COR-L47 (cell line): ENCODE results near the gene RNASE7.
A peak's percentile ranks its signal among the peaks of the same experiment; 100 is the strongest.
"Not testable (repeated sequence)": the region's sequence is repeated elsewhere in the genome, so short reads cannot be mapped to it uniquely, and the experiment has no call there.

ENCODE experiments used
- DNase-seq: peaks from one replicate; lab custom pipeline; 2025; lab: John Stamatoyannopoulos, UW

Gene RNASE7, protein sequence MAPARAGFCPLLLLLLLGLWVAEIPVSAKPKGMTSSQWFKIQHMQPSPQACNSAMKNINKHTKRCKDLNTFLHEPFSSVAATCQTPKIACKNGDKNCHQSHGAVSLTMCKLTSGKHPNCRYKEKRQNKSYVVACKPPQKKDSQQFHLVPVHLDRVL

GRCh38 chr14:21041676-21042433 is at the start of gene RNASE7:
Gene RNASE7 (plus strand): TSS chr14:21042362. CDS start chr14:21042993, 631 bp downstream.
- DNase-seq: no peak

GRCh38 chr14:20996521-20996920 is 45.6 kb upstream of the RNASE7 start:
- no peak for DNase-seq

GRCh38 chr14:20997115-20997514 is 45.0 kb upstream of the RNASE7 start:
- DNase-seq: no peak

DNA sequence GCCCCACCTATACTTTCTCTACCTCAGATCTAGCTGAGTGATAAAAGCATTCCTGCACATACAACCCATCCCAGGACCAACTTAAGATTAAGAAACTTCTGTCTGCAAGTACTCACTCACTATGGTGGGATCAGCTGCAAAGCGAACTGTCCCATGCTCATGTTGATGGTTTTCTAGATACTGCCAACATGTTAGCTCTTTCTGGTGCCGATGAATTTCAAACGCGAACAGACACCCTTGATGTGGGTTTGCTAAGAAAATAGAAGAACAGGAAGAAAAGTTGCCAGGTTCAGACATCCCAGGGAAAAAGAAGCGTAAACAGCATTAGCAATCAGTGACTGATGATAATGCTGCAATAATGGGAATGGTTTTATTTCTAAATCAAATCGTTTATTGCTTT is 44.6 kb upstream of the RNASE7 start:
- no peak for DNase-seq

DNA sequence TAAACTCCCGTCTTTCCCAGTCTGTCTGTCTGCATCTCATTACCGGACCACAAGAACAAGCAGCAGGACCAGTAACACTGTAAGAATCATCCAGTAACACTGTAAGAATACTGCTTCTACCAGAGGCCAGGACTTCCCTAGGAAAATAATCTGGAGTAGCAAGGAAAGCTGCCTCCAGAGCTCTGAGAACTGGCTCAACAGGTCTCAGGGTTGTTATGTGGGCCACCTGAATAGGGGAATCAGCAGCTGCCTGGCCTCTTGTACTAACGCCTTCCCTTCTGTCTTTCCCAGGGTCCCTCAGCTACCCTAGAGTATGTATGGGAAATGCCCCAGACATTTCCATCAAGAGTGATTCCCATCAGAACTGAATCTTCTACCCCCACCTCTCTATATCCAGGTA is 44.0 kb upstream of the RNASE7 start:
- no peak for DNase-seq

GRCh38 chr14:20998674-20999366 is 43.3 kb upstream of the RNASE7 start, which contains the start of gene SLC39A2:
Gene SLC39A2 (plus strand): TSS chr14:20999293. CDS start chr14:20999447, 154 bp downstream.
- no peak for DNase-seq

DNA sequence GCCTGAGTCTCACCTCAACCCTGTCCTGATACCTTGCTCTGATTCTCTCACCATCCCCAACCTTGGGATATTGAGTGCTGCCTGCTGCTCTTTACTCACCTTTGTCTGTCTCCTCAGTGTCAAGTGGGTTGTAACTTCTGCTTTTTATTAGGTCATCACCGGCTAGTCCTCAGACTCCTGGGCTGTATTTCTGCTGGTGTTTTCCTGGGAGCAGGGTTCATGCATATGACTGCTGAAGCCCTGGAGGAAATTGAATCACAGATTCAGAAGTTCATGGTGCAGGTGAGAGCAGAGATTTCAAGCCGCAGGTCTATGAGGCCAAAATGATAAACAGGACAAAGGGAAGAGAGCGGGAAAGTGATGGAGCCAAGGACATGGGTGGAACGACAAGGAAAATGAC is 42.6 kb upstream of the RNASE7 start:
- no peak for DNase-seq

GRCh38 chr14:21001218-21001617 is 40.9 kb upstream of the RNASE7 start:
- no peak for DNase-seq

- no peak for DNase-seq
These were observed 38.3 kb upstream of the RNASE7 start for GRCh38 chr14:21003788-21004346.

DNA sequence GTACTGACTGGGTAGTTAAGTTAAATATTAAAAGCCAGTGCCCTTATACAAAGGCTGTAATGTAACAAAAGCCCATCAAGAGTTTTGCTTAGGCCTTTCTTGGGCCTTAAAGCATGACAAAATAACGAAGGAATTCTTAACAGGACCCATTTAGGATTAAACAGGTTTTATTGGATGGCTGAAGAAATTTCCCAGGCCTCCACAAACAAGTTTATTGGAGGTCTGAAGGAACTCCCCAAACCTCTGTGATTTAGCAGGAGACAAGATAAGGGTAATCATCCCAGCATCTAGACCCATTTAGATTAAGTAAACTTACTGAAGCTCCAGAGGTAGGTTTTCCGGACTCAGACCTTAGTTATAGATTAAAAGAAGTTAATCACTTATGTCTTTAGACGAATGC is 32.4 kb upstream of the RNASE7 start:
- not testable (repeated sequence) for DNase-seq

GRCh38 chr14:21011136-21011535 is 31.0 kb upstream of the RNASE7 start:
- no peak for DNase-seq

DNA sequence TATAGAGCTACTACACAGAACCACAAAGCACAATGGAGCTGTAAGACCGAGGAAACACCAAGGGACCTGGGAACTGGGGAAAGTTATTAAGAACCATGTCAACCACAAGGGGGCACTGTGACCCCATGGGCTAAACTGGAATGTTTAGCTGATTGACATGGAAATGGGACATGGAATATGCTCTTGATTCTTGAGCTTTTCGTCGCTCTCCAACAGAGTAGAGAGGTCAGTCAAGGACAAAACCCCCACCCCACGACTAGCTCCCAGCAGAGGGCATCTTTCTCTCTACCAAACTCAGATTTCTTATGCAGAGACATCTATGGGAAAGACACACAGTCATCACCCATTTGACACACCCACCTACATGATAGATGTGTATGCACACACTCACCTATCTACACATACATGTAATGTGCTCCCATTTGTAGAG is 27.4 kb upstream of the RNASE7 start:
- DNase-seq: peak; percentile 76

GRCh38 chr14:21015312-21015711 is 26.9 kb upstream of the RNASE7 start:
- no peak for DNase-seq

DNA sequence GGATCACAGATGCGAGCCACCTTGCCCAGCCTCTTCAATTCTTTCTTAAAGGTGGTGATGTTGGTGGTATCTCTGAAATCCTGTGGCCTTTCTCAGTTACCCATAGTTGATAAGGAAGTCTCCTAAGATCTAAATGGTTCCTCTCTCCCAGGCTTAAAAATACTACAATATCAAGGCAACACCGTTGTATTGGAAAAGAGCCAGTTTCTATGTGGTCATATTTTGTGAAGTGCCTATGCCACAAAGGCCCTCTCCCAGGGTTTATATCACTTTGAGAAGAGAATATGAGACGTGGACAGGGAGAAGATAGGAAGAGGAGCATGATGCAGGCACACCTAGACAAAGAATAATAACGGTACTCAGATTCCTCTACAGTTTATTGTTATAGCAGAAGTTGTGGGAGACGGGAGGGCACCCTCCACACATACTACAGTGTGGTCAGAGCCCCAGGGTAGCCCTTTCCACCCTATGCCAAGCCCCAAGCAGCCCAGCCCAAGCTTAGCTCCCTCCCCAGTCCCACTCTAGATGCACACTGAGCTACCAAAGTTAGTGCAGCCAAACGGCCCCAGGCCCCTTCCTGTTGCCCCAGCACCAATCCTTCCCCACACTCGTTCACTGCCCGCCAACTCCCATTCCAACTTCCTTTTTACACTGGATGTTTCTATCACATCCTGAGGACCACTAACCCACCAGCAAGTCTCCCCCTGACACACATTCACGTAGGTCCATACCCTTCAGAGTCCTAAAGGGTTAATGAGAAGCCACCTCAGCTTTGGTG is 25.6 kb upstream of the RNASE7 start:
- DNase-seq: no peak

DNA sequence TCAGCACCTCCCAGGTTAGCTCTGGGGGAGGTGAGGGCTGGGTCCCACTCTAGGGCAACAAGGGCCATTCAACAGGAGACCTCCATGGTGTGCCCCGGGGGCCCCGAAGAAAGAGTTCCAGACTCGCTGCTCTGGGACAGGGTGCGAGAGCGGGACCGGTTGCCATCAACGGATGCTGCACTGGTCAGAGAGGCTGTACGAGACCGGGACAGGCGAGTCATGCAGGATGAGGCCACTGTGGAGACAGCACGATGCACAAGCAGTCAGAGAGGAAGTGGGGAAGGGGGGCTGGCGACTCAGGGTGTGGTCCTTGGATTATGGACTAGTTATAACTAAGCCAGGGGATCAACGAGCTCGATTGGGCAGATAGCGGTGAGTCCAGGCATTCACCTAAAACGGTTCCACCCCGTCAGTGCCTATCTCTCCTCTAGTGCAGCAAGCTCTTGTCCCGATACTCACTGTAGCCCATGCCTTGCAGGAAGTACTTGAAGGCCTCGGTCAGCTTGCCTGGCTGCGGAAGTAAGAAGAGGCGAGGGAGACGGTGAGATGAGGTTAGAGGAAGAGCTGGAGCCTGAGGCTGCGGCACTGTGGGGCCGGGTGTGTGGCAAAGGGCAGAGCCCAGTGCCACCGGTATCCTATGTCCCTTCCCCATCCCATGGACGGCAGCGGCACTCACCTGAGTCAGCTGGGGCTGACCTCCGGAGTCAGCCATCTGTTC is 24.5 kb upstream of the RNASE7 start:
- DNase-seq: no peak

GRCh38 chr14:21018286-21018685 is 23.9 kb upstream of the RNASE7 start:
- no peak for DNase-seq

GRCh38 chr14:21018781-21019180 is 23.4 kb upstream of the RNASE7 start:
- no peak for DNase-seq

DNA sequence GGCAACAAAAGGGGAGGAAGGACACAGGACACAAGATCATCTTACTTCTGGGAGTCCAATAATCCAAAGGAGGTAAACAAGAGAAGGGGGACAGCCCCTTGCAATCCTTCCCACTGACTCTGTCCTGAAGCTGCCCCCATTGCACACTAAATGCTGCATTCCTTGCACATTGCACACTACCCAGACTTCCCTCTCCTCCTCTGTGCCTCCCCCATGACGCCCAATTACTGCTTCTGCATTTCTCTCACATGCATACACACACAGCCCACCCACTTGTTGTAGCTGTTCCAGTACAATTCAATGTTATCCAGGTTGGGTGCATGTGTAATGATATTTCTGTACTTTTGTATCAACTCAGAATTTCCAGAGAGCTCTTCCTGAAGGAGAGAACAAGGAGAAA is 22.8 kb upstream of the RNASE7 start:
- DNase-seq: no peak

- no peak for DNase-seq
These were observed 21.1 kb upstream of the RNASE7 start for GRCh38 chr14:21020977-21021545.

- DNase-seq: no peak
These were observed 19.5 kb upstream of the RNASE7 start for GRCh38 chr14:21022686-21023085.

DNA sequence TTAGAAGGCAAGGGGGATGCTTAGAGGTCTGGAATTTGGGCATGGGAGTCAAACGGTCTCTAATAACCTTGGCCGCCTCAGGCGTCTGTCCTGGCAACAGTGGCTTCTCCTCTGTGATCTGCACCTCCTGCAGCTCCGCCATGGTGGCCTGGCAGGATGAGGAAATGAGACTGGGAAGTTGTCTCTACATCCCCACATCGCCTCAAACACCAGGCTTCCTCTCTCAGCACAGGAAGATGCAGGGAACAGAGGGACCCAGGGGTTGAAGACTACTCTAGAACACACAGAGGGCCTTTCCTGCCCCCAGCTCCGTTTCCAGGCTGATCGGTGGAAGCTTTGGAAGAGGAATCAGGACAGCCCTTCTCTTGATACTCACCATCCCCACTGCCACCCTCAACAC is 19.0 kb upstream of the RNASE7 start:
- DNase-seq: no peak
